ENCODE data around the gene NEURL4. TPM values are rescaled to one million over a fixed set of nuclear protein-coding genes. Genes with fewer than 3 reads are reported as not detected.
A peak's percentile ranks its signal among the peaks of the same experiment; 100 is the strongest.

The NEURL4 gene
- total RNA-seq, 1 experiment from 2014 or later, result 21.4 TPM

GRCh38 chr17:7329374-7329996, 350 bp upstream of the NEURL4 start:
- intact Hi-C loops (cut with micrococcal nuclease), result loop anchor here (2.0 kb wide), 1 partner anchor 21 kb away; no protein-coding TSS in a partner anchor
- CTCF ChIA-PET, result interaction anchor here (0.6 kb wide), 2 partner anchors 16 to 48 kb away, joined by 3 to 4 read pairs; no protein-coding TSS in a partner anchor
- peak overlapping the region; percentile 99 for H3K4me2 ChIP-seq (ENCODE audit: low read length)
- H3K27ac ChIP-seq (ENCODE audit: low read length), result peak overlapping the region; percentile 77
- peak overlapping the region; percentile 96 for H3K4me3 ChIP-seq (ENCODE audit: low read length)
- no peaks in the 10 kb centered on the region for H3K27me3 ChIP-seq (ENCODE audit: low read length)
- no peak for TF ChIP-seq EZH2phosphoT487 (IDR thresholded peaks at IDR 0.05; ENCODE audit: borderline replicate concordance, low read length)
- TF ChIP-seq EZH2 (IDR thresholded peaks at IDR 0.05; ENCODE audit: low read length, unreplicated experiment), result no peak
- TF ChIP-seq CTCF (conservative IDR thresholded peaks at IDR 0.05; ENCODE audit: low read depth, low read length), result no peak
- no peaks in the 10 kb centered on the region for H4K20me1 ChIP-seq (ENCODE audit: low read length)
- POLR2A ChIA-PET (ENCODE audit: unreplicated experiment), result interaction anchor here (0.6 kb wide), 1 partner anchor 103 kb away, joined by 3 read pairs; no protein-coding TSS in a partner anchor
- H3K79me2 ChIP-seq (ENCODE audit: low read length), result peaks cover 16% of the 10 kb centered on the region
- TSS peak; percentile 93 for BruUV-seq (replicated peaks)
- no peaks in the 10 kb centered on the region for H3K9me3 ChIP-seq (ENCODE audit: low read length)
- H3K9ac ChIP-seq (ENCODE audit: low read length), result peak overlapping the region; percentile 88
- peak; percentile 71 for ATAC-seq
- peak overlapping the region; percentile 95 for H2AFZ ChIP-seq (ENCODE audit: low read length)
- H3F3A ChIP-seq (ENCODE audit: low read length, unreplicated experiment), result no peaks in the 10 kb centered on the region
- DNase-seq, result peak; percentile 95
- H3K4me1 ChIP-seq (ENCODE audit: insufficient read depth, low read length), result 0 out of 2 replicates have a peak, but pooled peaks cover 6% of the 10 kb centered on the region
- H3K9me2 ChIP-seq (replicated peaks; ENCODE audit: low read length), result no peaks in the 10 kb centered on the region
- H3K36me3 ChIP-seq (ENCODE audit: low read depth, low read length), result no peaks in the 10 kb centered on the region

GRCh38 chr17:7328009-7328408, 1.1 kb downstream of the NEURL4 start:
- H3K36me3 ChIP-seq (ENCODE audit: low read depth, low read length), result 0 out of 2 replicates have a peak, but pooled peaks cover 11% of the 10 kb centered on the region
- H3K79me2 ChIP-seq (ENCODE audit: low read length), result peaks cover 16% of the 10 kb centered on the region
- H3K9me3 ChIP-seq (ENCODE audit: low read length), result no peaks in the 10 kb centered on the region
- no TSS peak for BruUV-seq (replicated peaks)
- POLR2A ChIA-PET (ENCODE audit: unreplicated experiment), result no interaction called here
- no peaks in the 10 kb centered on the region for H3F3A ChIP-seq (ENCODE audit: low read length, unreplicated experiment)
- 0 out of 2 replicates have a peak, but pooled peaks cover 6% of the 10 kb centered on the region for H3K4me1 ChIP-seq (ENCODE audit: insufficient read depth, low read length)
- intact Hi-C loops (cut with micrococcal nuclease), result loop anchor here (2.0 kb wide), 1 partner anchor 19 kb away; no protein-coding TSS in a partner anchor
- H2AFZ ChIP-seq (ENCODE audit: low read length), result no peak overlapping the region
- no peaks in the 10 kb centered on the region for H4K20me1 ChIP-seq (ENCODE audit: low read length)
- ATAC-seq, result no peak
- H3K9me2 ChIP-seq (replicated peaks; ENCODE audit: low read length), result no peaks in the 10 kb centered on the region
- H3K27ac ChIP-seq (ENCODE audit: low read length), result no peak overlapping the region
- H3K4me2 ChIP-seq (ENCODE audit: low read length), result peak overlapping the region; percentile 93
- CTCF ChIA-PET, result no interaction called here
- TF ChIP-seq EZH2phosphoT487 (IDR thresholded peaks at IDR 0.05; ENCODE audit: borderline replicate concordance, low read length), result no peak
- TF ChIP-seq EZH2 (IDR thresholded peaks at IDR 0.05; ENCODE audit: low read length, unreplicated experiment), result no peak
- TF ChIP-seq CTCF (conservative IDR thresholded peaks at IDR 0.05; ENCODE audit: low read depth, low read length), result no peak
- H3K27me3 ChIP-seq (ENCODE audit: low read length), result no peaks in the 10 kb centered on the region
- DNase-seq, result no peak
- peak overlapping the region; percentile 96 for H3K4me3 ChIP-seq (ENCODE audit: low read length)
- peak overlapping the region; percentile 88 for H3K9ac ChIP-seq (ENCODE audit: low read length)

- intact Hi-C loops (cut with micrococcal nuclease), result no loop called here
- H3K36me3 ChIP-seq (ENCODE audit: low read depth, low read length), result 0 out of 2 replicates have a peak, but pooled peaks cover 11% of the 10 kb centered on the region
- no peaks in the 10 kb centered on the region for H3K9me2 ChIP-seq (replicated peaks; ENCODE audit: low read length)
- no peak overlapping the region for H3K4me3 ChIP-seq (ENCODE audit: low read length)
- H3F3A ChIP-seq (ENCODE audit: low read length, unreplicated experiment), result no peaks in the 10 kb centered on the region
- no peak for DNase-seq
- H3K27me3 ChIP-seq (ENCODE audit: low read length), result no peaks in the 10 kb centered on the region
- H3K27ac ChIP-seq (ENCODE audit: low read length), result no peak overlapping the region
- ChIA-PET POLR2A (ENCODE audit: unreplicated experiment) (no interaction called here), CTCF (no interaction called here)
- TF ChIP-seq EZH2 (IDR thresholded peaks at IDR 0.05; ENCODE audit: low read length, unreplicated experiment), result no peak
- no peak for TF ChIP-seq EZH2phosphoT487 (IDR thresholded peaks at IDR 0.05; ENCODE audit: borderline replicate concordance, low read length)
- no peak for TF ChIP-seq CTCF (conservative IDR thresholded peaks at IDR 0.05; ENCODE audit: low read depth, low read length)
- no peaks in the 10 kb centered on the region for H4K20me1 ChIP-seq (ENCODE audit: low read length)
- 0 out of 2 replicates have a peak, but pooled peaks cover 6% of the 10 kb centered on the region for H3K4me1 ChIP-seq (ENCODE audit: insufficient read depth, low read length)
- no peaks in the 10 kb centered on the region for H3K9me3 ChIP-seq (ENCODE audit: low read length)
- peak overlapping the region; percentile 93 for H3K4me2 ChIP-seq (ENCODE audit: low read length)
- no TSS peak for BruUV-seq (replicated peaks)
- H3K79me2 ChIP-seq (ENCODE audit: low read length), result peaks cover 16% of the 10 kb centered on the region
- H2AFZ ChIP-seq (ENCODE audit: low read length), result no peak overlapping the region
- ATAC-seq, result no peak
- no peak overlapping the region for H3K9ac ChIP-seq (ENCODE audit: low read length)
Measured at GRCh38 chr17:7327501-7327900, 1.6 kb downstream of the NEURL4 start.
